Measurements from ENCODE around the gene NFATC2.

DNA sequence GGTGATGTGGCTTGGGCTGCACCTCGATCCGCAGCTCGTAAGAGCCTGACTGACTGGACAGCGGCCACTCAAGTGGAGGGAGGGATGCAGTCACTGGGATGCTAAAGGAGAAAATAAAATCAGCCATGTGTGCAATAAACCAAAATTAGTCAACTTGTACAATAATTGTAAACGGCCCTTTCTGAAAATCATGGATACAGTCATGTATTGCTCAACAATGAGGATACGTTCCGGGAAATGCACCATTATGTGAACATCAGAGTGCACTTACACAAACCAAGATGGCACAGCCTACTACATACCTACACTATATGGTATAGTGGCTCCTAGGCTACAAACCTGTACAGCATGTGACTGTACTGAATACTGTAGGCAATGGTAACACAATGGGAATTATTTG lies 25.7 kb downstream of the NFATC2 start:
- TF ChIP-seq, protein P1, sequence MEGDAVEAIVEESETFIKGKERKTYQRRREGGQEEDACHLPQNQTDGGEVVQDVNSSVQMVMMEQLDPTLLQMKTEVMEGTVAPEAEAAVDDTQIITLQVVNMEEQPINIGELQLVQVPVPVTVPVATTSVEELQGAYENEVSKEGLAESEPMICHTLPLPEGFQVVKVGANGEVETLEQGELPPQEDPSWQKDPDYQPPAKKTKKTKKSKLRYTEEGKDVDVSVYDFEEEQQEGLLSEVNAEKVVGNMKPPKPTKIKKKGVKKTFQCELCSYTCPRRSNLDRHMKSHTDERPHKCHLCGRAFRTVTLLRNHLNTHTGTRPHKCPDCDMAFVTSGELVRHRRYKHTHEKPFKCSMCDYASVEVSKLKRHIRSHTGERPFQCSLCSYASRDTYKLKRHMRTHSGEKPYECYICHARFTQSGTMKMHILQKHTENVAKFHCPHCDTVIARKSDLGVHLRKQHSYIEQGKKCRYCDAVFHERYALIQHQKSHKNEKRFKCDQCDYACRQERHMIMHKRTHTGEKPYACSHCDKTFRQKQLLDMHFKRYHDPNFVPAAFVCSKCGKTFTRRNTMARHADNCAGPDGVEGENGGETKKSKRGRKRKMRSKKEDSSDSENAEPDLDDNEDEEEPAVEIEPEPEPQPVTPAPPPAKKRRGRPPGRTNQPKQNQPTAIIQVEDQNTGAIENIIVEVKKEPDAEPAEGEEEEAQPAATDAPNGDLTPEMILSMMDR (IDR thresholded peaks at IDR 0.05; ENCODE audit: insufficient read depth, low read length), result no peak
- TF ChIP-seq POLR2AphosphoS5 (IDR thresholded peaks at IDR 0.05; ENCODE audit: low read depth) (no peak), REST (IDR thresholded peaks at IDR 0.05; ENCODE audit: insufficient replicate concordance, low read depth) (no peak), SPI1 (IDR thresholded peaks at IDR 0.05; ENCODE audit: borderline replicate concordance, low read depth) (no peak)

All from HL-60 (cell line).